Breast epithelium (tissue), 3 donors: ENCODE measurements around the gene SLIT1.

Source experiments
- POLR2A ChIP-seq: fragments of 450-650 bp; IDR thresholded peaks from one replicate; pipeline ENCODE4 v1.6.1; 2016; ENCODE audit warnings: antibody characterized with exemption, mild to moderate bottlenecking, moderate library complexity
- POLR2AphosphoS5 ChIP-seq, 3 donors: sonication (generic); formaldehyde crosslinking; IDR thresholded peaks; one replicate each; pipeline ENCODE4 v1.6.1; 2017; ENCODE audit warnings: antibody characterized with exemption in 3 of 3
- TF ChIP-seq, protein P1 (sequence below), 3 donors: fragments of 450-650 bp; IDR thresholded peaks; one replicate each; pipeline ENCODE4 v1.5.1; 2016 to 2017; ENCODE audit warnings: antibody characterized with exemption in 3 of 3, mild to moderate bottlenecking in 3 of 3, moderate library complexity in 3 of 3

- TF ChIP-seq, protein P1, sequence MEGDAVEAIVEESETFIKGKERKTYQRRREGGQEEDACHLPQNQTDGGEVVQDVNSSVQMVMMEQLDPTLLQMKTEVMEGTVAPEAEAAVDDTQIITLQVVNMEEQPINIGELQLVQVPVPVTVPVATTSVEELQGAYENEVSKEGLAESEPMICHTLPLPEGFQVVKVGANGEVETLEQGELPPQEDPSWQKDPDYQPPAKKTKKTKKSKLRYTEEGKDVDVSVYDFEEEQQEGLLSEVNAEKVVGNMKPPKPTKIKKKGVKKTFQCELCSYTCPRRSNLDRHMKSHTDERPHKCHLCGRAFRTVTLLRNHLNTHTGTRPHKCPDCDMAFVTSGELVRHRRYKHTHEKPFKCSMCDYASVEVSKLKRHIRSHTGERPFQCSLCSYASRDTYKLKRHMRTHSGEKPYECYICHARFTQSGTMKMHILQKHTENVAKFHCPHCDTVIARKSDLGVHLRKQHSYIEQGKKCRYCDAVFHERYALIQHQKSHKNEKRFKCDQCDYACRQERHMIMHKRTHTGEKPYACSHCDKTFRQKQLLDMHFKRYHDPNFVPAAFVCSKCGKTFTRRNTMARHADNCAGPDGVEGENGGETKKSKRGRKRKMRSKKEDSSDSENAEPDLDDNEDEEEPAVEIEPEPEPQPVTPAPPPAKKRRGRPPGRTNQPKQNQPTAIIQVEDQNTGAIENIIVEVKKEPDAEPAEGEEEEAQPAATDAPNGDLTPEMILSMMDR (IDR thresholded peaks at IDR 0.05), result no peak
- TF ChIP-seq POLR2A, result no peak
- TF ChIP-seq POLR2AphosphoS5 (IDR thresholded peaks at IDR 0.05), result no peak
Observed at GRCh38 chr10:96988426-96988825, 197.3 kb downstream of the SLIT1 start.
